MM.1S (cell line): ENCODE measurements around the gene PSMD14.

Source experiments
- CTCF ChIP-seq: fragments of 300-600 bp; sonication (generic); IDR thresholded peaks from 2 replicates; pipeline ENCODE4 v1.5.1; 2016; ENCODE audit warnings: antibody characterized with exemption, low read length, mixed read lengths
- EZH2 ChIP-seq: fragments of 300-600 bp; sonication (generic); optimal IDR thresholded peaks from 2 replicates; pipeline ENCODE3; 2017; ENCODE audit warnings: low read depth, mild to moderate bottlenecking, antibody characterized with exemption, low read length, mixed read lengths

GRCh38 chr2:161415034-161415986 lies 107.1 kb downstream of the PSMD14 start:
- TF ChIP-seq EZH2 (no peak), CTCF (no peak)
